OCI-LY1 (cell line): ENCODE measurements around the gene SLC30A3.

Source experiments
- H2AFZ ChIP-seq: fragments of 200-600 bp; sonication (generic), shearing (Covaris generic); 2 replicates; pipeline ENCODE4 v1.6.0; 2014; ENCODE audit warnings: antibody characterized with exemption, mild to moderate bottlenecking, low read length
- H3F3A ChIP-seq: fragments of 200-600 bp; sonication (generic), shearing (Covaris generic); 2 replicates; pipeline ENCODE4 v1.6.0; 2014; ENCODE audit warnings: mild to moderate bottlenecking, antibody characterized with exemption, low read length, moderate library complexity; ENCODE audit not compliant: insufficient read depth
- H3K27ac ChIP-seq: fragments of 200-600 bp; sonication (generic); 2 replicates; pipeline ENCODE4 v1.5.1; 2014; ENCODE audit warnings: low read length, mixed run types, mild to moderate bottlenecking, low read depth; ENCODE audit not compliant: poor library complexity, severe bottlenecking
- H3K27me3 ChIP-seq: fragments of 200-600 bp; sonication (generic); 2 replicates; pipeline ENCODE4 v1.6.0; 2014; ENCODE audit warnings: antibody characterized with exemption, mild to moderate bottlenecking, low read length, moderate library complexity; ENCODE audit not compliant: insufficient read depth
- H3K36me3 ChIP-seq: fragments of 200-600 bp; sonication (generic); 2 replicates; pipeline ENCODE4 v1.6.1; 2014; ENCODE audit warnings: mild to moderate bottlenecking, antibody characterized with exemption, low read length, moderate library complexity, mixed read lengths; ENCODE audit not compliant: insufficient read depth
- H3K4me1 ChIP-seq: fragments of 200-600 bp; sonication (generic); 2 replicates; pipeline ENCODE4 v1.5.1; 2014; ENCODE audit warnings: mild to moderate bottlenecking, low read length, moderate library complexity; ENCODE audit not compliant: insufficient read depth, severe bottlenecking
- H3K4me2 ChIP-seq: fragments of 200-600 bp; sonication (generic), shearing (Covaris generic); 2 replicates; pipeline ENCODE4 v1.6.1; 2014; ENCODE audit warnings: low read length
- H3K4me3 ChIP-seq: fragments of 200-600 bp; sonication (generic); 2 replicates; pipeline ENCODE4 v1.5.1; 2014; ENCODE audit warnings: low read length, low read depth, mild to moderate bottlenecking, mixed read lengths; ENCODE audit not compliant: poor library complexity, severe bottlenecking
- H3K79me2 ChIP-seq: fragments of 200-600 bp; shearing (Covaris generic); 2 replicates; pipeline ENCODE4 v1.6.1; 2016; ENCODE audit warnings: mixed run types, low read length, mixed read lengths; ENCODE audit not compliant: insufficient read depth
- H3K9ac ChIP-seq: fragments of 200-600 bp; sonication (generic), shearing (Covaris generic); 2 replicates; pipeline ENCODE4 v1.6.1; 2014; ENCODE audit warnings: mild to moderate bottlenecking, low read length, mixed read lengths
- H3K9me2 ChIP-seq: fragments of 200-600 bp; sonication (generic), shearing (Covaris generic); 2 replicates; pipeline ENCODE4 v1.6.1; 2014; ENCODE audit warnings: low read depth, mild to moderate bottlenecking, low read length, mixed read lengths
- H3K9me3 ChIP-seq: fragments of 200-600 bp; shearing (Covaris generic); 2 replicates; pipeline ENCODE4 v1.6.1; 2014; ENCODE audit warnings: low read length, mixed read lengths
- H4K20me1 ChIP-seq: fragments of 200-600 bp; sonication (generic), shearing (Covaris generic); 2 replicates; pipeline ENCODE4 v1.6.0; 2016; ENCODE audit warnings: mild to moderate bottlenecking, low read length; ENCODE audit not compliant: insufficient read depth
- CTCF ChIP-seq: fragments of 200-600 bp; sonication (generic), shearing (Covaris generic); IDR thresholded peaks from 2 replicates; pipeline ENCODE4 v1.5.1; 2017; ENCODE audit warnings: mild to moderate bottlenecking, antibody characterized with exemption, low read length, moderate library complexity, mixed read lengths
- EZH2 ChIP-seq: fragments of 200-600 bp; sonication (generic), shearing (Covaris generic); IDR thresholded peaks from 2 replicates; pipeline ENCODE4 v1.8.0; 2017; ENCODE audit warnings: borderline replicate concordance, mixed run types, mild to moderate bottlenecking, antibody characterized with exemption, low read length, moderate library complexity, mixed read lengths

The SLC30A3 gene

GRCh38 chr2:27249891-27250651 is 12.8 kb downstream of the SLC30A3 start:
- H3K36me3 ChIP-seq: peaks cover 3% of the 10 kb centered on the region
- no peak overlapping the region for H3K27ac ChIP-seq
- no peaks in the 10 kb centered on the region for H4K20me1 ChIP-seq
- H3K4me2 ChIP-seq: peak overlapping the region; percentile 37; the same call in 1 of the 2 replicates
- H3K4me1 ChIP-seq: peaks cover 10% of the 10 kb centered on the region
- no peaks in the 10 kb centered on the region; the same call in 1 of the 2 replicates for H3F3A ChIP-seq
- H3K9ac ChIP-seq: no peak overlapping the region; the same call in 1 of the 2 replicates
- no peak overlapping the region for H3K4me3 ChIP-seq
- no peaks in the 10 kb centered on the region for H3K79me2 ChIP-seq
- no peaks in the 10 kb centered on the region for H3K27me3 ChIP-seq
- no peaks in the 10 kb centered on the region for H3K9me2 ChIP-seq
- H3K9me3 ChIP-seq: no peaks in the 10 kb centered on the region
- no peak overlapping the region for H2AFZ ChIP-seq
- TF ChIP-seq CTCF (peak; percentile 90), EZH2 (no peak)

- H2AFZ ChIP-seq: no peak overlapping the region
- no peaks in the 10 kb centered on the region for H3K9me3 ChIP-seq
- H3K9me2 ChIP-seq: no peaks in the 10 kb centered on the region
- H3K9ac ChIP-seq: no peak overlapping the region
- H3K79me2 ChIP-seq: no peaks in the 10 kb centered on the region
- no peaks in the 10 kb centered on the region for H4K20me1 ChIP-seq
- no peaks in the 10 kb centered on the region; the same call in 1 of the 2 replicates for H3F3A ChIP-seq
- no peak overlapping the region for H3K27ac ChIP-seq
- no peak overlapping the region for H3K4me2 ChIP-seq
- peaks cover 10% of the 10 kb centered on the region for H3K4me1 ChIP-seq
- no peak overlapping the region for H3K4me3 ChIP-seq
- H3K36me3 ChIP-seq: peaks cover 10% of the 10 kb centered on the region
- TF ChIP-seq CTCF: no peak
- H3K27me3 ChIP-seq: no peaks in the 10 kb centered on the region
Measured at GRCh38 chr2:27249159-27249890, 13.5 kb downstream of the SLC30A3 start.

GRCh38 chr2:27247893-27248292 is 15.0 kb downstream of the SLC30A3 start:
- Histone ChIP-seq H3K27ac (no peak overlapping the region), H3K9me3 (no peaks in the 10 kb centered on the region), H3K79me2 (no peaks in the 10 kb centered on the region), H3K4me1 (peaks cover 10% of the 10 kb centered on the region), H3K9me2 (no peaks in the 10 kb centered on the region), H3K9ac (no peak overlapping the region), H3K4me3 (no peak overlapping the region), H3K27me3 (no peaks in the 10 kb centered on the region), H3K4me2 (no peak overlapping the region), H4K20me1 (no peaks in the 10 kb centered on the region), H3F3A (no peaks in the 10 kb centered on the region; the same call in 1 of the 2 replicates), H3K36me3 (peaks cover 25% of the 10 kb centered on the region), H2AFZ (no peak overlapping the region)
- TF ChIP-seq CTCF (no peak), EZH2 (no peak)
